K562 (cell line): ENCODE results near the gene CHMP2A. TPM values are rescaled to one million over a fixed set of nuclear protein-coding genes. Genes with fewer than 3 reads are reported as not detected.

ENCODE experiments used
- CBX5 ChIP-seq: IDR thresholded peaks from 2 replicates; pipeline ENCODE4 v1.6.1; 2014; ENCODE audit warnings: low read depth, borderline replicate concordance
- ETS1 ChIP-seq: conservative IDR thresholded peaks from 2 replicates; pipeline ENCODE4 v1.6.1; 2011; ENCODE audit warnings: low read depth, mild to moderate bottlenecking, low read length; ENCODE audit not compliant: control insufficient read depth
- FOXP1 ChIP-seq: sonication (generic); formaldehyde crosslinking; IDR thresholded peaks from 2 replicates; pipeline ENCODE4 v1.8.0; 2022; ENCODE audit warnings: mild to moderate bottlenecking, missing genetic modification reagents
- GTF2F1 ChIP-seq: IDR thresholded peaks from 2 replicates; pipeline ENCODE4 v1.6.1; 2011; ENCODE audit warnings: low read depth, low read length, improper control_type of control experiment
- HDGF ChIP-seq: fragments of 450-650 bp; IDR thresholded peaks from 2 replicates; pipeline ENCODE4 v1.6.1; 2016
- NCOA4 ChIP-seq: fragments of 450-650 bp; IDR thresholded peaks from 2 replicates; pipeline ENCODE4 v1.6.1; 2018; ENCODE audit warnings: mild to moderate bottlenecking; ENCODE audit not compliant: partially characterized antibody
- NR2C2 ChIP-seq, 2 experiments: fragments of 200-800 bp in 1 of 2; sonication (Bioruptor generic) in 1 of 2; sonication (generic) in 1 of 2; formaldehyde crosslinking in 1 of 2; IDR thresholded peaks; 2 replicates each; pipeline versions ENCODE4 v1.6.1 to v1.8.0; 2016 to 2022; ENCODE audit warnings: mild to moderate bottlenecking in 1 of 2, missing compliant biosample characterization in 1 of 2, missing genetic modification characterization in 1 of 2, missing genetic modification reagents in 1 of 2
- OTX1 ChIP-seq: fragments of 450-650 bp; formaldehyde crosslinking; IDR thresholded peaks from 2 replicates; pipeline ENCODE4 v1.4.0; 2022; ENCODE audit warnings: mild to moderate bottlenecking
- POLR2AphosphoS5 ChIP-seq: IDR thresholded peaks from 2 replicates; pipeline ENCODE4 v1.6.1; 2011; ENCODE audit warnings: mild to moderate bottlenecking, low read depth, low read length, moderate library complexity; ENCODE audit not compliant: control insufficient read depth, insufficient read depth
- RBM15 ChIP-seq: fragments of 200-400 bp; formaldehyde crosslinking; IDR thresholded peaks from 2 replicates; pipeline ENCODE4 v1.6.1; 2018; ENCODE audit warnings: mild to moderate bottlenecking, low read length, moderate library complexity; ENCODE audit not compliant: insufficient read depth
- RHOXF2B ChIP-seq: fragments of 250-450 bp; sonication (Bioruptor Pico); conservative IDR thresholded peaks from 2 replicates; pipeline ENCODE4 v1.5.1; 2021
- STAT5A ChIP-seq: IDR thresholded peaks from 2 replicates; pipeline ENCODE4 v1.6.1; 2012; ENCODE audit warnings: low read length, inconsistent platforms, borderline replicate concordance
- TEAD2 ChIP-seq: fragments of 450-650 bp; IDR thresholded peaks from 2 replicates; pipeline ENCODE4 v1.6.1; 2016; ENCODE audit warnings: missing genetic modification characterization, control low read depth, missing compliant biosample characterization
- TSHZ1 ChIP-seq: fragments of 250-450 bp; sonication (Bioruptor Pico); IDR thresholded peaks from 2 replicates; pipeline ENCODE4 v1.4.0; 2020; ENCODE audit warnings: mild to moderate bottlenecking, moderate library complexity
- ZNF282 ChIP-seq: sonication (generic); formaldehyde crosslinking; IDR thresholded peaks from 2 replicates; pipeline ENCODE4 v1.8.1; 2023; ENCODE audit warnings: missing genetic modification reagents
- ZNF316 ChIP-seq: fragments of 450-650 bp; IDR thresholded peaks from 2 replicates; pipeline ENCODE4 v1.6.1; 2016
- ZNF707 ChIP-seq: fragments of 250-450 bp; sonication (Bioruptor Pico); conservative IDR thresholded peaks from 2 replicates; pipeline ENCODE4 v1.8.0; 2022; ENCODE audit warnings: inconsistent platforms, mild to moderate bottlenecking, moderate library complexity
- ZNF79 ChIP-seq: fragments of 250-450 bp; sonication (Bioruptor Pico); IDR thresholded peaks from 2 replicates; pipeline ENCODE4 v1.4.0; 2020; ENCODE audit warnings: low read depth, mild to moderate bottlenecking, moderate library complexity
- polyA plus RNA-seq, 8 experiments: library from polyadenylated mRNA; depleted of rRNA in 4 of 8; stranded (reverse) in 5 of 8; unstranded in 3 of 8; fragments of >200 nt; fragmentation: Nextera tagmentation in 2 of 8; fragmentation: Illumina TruSeq in 1 of 8; extraction: Ambion mirVana in 2 of 8; extraction: Trizol in 1 of 8; gene quantifications; 2 replicates each; pipeline versions ENCODE4 v1.2.1 to v1.2.3, GENCODE V29; 2011 to 2014; ENCODE audit warnings: inconsistent platforms in 1 of 8, missing spikeins in 1 of 8
- total RNA-seq, 7 experiments: library from RNA; depleted of rRNA in 6 of 7; stranded (reverse); fragments of >200 nt in 6 of 7; fragmentation: Illumina TruSeq in 2 of 7; extraction: Trizol in 2 of 7; gene quantifications; 2 replicates each; pipeline versions ENCODE4 v1.2.1 to v1.2.3, GENCODE V29; 2011 to 2021; ENCODE audit warnings: low replicate concordance in 1 of 7
- TF ChIP-seq, protein P1 (sequence below): sonication (generic); formaldehyde crosslinking; IDR thresholded peaks from 2 replicates; pipeline ENCODE4 v1.8.1; 2023; ENCODE audit warnings: mild to moderate bottlenecking, missing genetic modification reagents
- TF ChIP-seq, protein P2 (sequence below): sonication (generic); formaldehyde crosslinking; IDR thresholded peaks from 2 replicates; pipeline ENCODE4 v1.4.0; 2020; ENCODE audit warnings: mild to moderate bottlenecking, missing genetic modification reagents

CHMP2A gene
- total and polyA plus RNA-seq, 9 of the 15 experiments (the other 6 are each of a cell fraction or from before 2014, with no cell fraction given): 57.6 to 159 (median 87.2) TPM

DNA sequence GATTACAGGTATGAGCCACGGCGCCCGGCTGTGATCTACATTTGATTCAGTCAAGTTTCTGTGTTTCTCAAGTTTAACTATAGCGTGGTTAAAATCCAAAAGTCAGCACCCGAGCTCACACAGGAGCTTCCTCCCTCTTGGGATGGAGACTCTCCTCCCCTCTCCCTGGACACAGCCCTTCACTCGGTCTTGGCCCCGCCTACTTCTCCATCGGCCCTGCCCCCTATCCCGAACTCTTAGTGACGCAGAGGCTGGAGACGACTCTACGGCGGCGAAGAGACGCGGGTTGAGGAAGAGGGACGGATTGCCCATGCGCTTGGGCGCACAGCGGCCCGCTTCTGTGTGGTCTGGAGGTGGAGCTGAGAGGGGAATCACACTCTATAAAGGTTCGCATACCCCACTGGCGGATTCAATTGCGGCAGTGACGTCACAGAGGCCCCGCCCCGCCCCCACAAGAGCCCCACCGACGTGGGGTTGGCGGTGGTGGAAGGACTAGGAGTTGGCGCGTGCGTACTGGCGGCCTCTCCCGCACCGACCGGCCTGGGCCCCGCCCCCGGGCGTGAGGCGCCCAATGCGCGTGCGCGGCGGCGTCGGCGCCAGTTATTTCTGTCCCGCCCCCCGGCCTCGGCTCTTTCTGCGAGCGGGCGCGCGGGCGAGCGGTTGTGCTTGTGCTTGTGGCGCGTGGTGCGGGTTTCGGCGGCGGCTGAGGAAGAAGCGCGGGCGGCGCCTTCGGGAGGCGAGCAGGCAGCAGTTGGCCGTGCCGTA is 10.9 kb downstream of the CHMP2A start, which contains the start of gene TRIM28 (continued):
- no peak for TF ChIP-seq OTX1 (CRISPR knock-in tag)
- TF ChIP-seq POLR2AphosphoS5: peak; percentile 97
- peak; percentile 94 for TF ChIP-seq GTF2F1
- no peak for TF ChIP-seq ZNF282 (CRISPR knock-in tag)
- TF ChIP-seq TSHZ1 (CRISPR knock-in tag): no peak
- TF ChIP-seq, protein P1, sequence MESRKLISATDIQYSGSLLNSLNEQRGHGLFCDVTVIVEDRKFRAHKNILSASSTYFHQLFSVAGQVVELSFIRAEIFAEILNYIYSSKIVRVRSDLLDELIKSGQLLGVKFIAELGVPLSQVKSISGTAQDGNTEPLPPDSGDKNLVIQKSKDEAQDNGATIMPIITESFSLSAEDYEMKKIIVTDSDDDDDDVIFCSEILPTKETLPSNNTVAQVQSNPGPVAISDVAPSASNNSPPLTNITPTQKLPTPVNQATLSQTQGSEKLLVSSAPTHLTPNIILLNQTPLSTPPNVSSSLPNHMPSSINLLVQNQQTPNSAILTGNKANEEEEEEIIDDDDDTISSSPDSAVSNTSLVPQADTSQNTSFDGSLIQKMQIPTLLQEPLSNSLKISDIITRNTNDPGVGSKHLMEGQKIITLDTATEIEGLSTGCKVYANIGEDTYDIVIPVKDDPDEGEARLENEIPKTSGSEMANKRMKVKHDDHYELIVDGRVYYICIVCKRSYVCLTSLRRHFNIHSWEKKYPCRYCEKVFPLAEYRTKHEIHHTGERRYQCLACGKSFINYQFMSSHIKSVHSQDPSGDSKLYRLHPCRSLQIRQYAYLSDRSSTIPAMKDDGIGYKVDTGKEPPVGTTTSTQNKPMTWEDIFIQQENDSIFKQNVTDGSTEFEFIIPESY: peak; percentile 50; the same call in 1 of the 2 replicates
- TF ChIP-seq STAT5A: no peak
- TF ChIP-seq, protein P2, sequence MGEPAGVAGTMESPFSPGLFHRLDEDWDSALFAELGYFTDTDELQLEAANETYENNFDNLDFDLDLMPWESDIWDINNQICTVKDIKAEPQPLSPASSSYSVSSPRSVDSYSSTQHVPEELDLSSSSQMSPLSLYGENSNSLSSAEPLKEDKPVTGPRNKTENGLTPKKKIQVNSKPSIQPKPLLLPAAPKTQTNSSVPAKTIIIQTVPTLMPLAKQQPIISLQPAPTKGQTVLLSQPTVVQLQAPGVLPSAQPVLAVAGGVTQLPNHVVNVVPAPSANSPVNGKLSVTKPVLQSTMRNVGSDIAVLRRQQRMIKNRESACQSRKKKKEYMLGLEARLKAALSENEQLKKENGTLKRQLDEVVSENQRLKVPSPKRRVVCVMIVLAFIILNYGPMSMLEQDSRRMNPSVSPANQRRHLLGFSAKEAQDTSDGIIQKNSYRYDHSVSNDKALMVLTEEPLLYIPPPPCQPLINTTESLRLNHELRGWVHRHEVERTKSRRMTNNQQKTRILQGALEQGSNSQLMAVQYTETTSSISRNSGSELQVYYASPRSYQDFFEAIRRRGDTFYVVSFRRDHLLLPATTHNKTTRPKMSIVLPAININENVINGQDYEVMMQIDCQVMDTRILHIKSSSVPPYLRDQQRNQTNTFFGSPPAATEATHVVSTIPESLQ: no peak
- no peak for TF ChIP-seq RBM15
- TF ChIP-seq ZNF79 (CRISPR knock-in tag): no peak
- peak; percentile 20; the same call in 1 of the 2 replicates for TF ChIP-seq NR2C2 (CRISPR knock-in tag; IDR thresholded peaks at IDR 0.05)
- TF ChIP-seq NR2C2 (tag; IDR thresholded peaks at IDR 0.05): peak; percentile 59
- no peak for TF ChIP-seq FOXP1 (CRISPR knock-in tag)
- TF ChIP-seq ETS1: peak; percentile 46; the same call in 1 of the 2 replicates
- no peak for TF ChIP-seq CBX5
- no peak for TF ChIP-seq ZNF316
- no peak for TF ChIP-seq HDGF
- TF ChIP-seq ZNF707 (CRISPR knock-in tag): no peak
- TF ChIP-seq RHOXF2B (CRISPR knock-in tag): no peak
- no peak for TF ChIP-seq TEAD2 (tag)
- no peak for TF ChIP-seq NCOA4
